ENCODE results near the gene SPIN1. TPM values are rescaled to one million over a fixed set of nuclear protein-coding genes. Genes with fewer than 3 reads are reported as not detected.

Gene SPIN1
- total RNA-seq, 2 donors from 2014 or later, result 81.2 to 145 TPM

DNA sequence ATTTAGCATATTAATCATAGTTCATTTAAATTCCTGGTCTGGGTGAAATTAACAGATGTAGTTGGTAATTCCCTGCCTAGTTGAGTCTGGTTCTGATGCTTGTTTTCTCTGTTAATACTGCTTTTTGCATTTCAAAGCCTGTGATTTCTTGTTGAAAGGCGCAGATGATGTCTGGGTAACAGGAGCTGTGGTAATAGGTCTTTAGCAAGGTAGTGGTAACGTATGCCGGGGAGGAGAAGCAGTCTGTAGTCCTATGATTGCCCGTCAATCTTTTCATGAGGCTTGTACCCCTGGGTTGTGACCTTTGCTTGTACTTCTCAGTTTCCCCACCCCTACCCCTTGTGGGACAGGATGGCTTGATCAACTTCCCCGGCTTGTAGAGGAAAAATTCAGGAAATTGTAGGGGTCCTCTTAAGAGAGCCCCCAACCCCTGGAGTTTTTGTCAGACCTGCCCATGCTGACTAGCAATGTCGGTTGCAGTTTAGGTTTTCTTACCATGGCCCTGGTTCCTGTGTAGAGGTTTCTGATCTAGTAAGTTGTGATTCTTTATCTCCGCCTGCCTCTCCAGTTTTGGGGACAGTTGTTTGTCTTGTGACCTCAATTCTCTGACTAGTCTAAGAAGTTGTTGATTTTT lies 55.4 kb downstream of the SPIN1 start:
- Histone ChIP-seq H3K27ac (no peak overlapping the region), H3K9me3 (no peaks in the 10 kb centered on the region), H3K4me3 (no peak overlapping the region), H3K36me3 (no peaks in the 10 kb centered on the region), H3K27me3 (replicated peaks; ENCODE audit: insufficient read depth) (no peaks in the 10 kb centered on the region), H3K4me1 (ENCODE audit: control insufficient read depth in 1 of 2, low read depth in 2 of 2) (peaks cover 0 to 4% of the 10 kb centered on the region in 2 donors)
- ATAC-seq (ENCODE audit: insufficient number of reproducible peaks, low FRiP score, low read depth) (no peak), DNase-seq (ENCODE audit: low spot score) (no peak)
- TF ChIP-seq, protein P1, sequence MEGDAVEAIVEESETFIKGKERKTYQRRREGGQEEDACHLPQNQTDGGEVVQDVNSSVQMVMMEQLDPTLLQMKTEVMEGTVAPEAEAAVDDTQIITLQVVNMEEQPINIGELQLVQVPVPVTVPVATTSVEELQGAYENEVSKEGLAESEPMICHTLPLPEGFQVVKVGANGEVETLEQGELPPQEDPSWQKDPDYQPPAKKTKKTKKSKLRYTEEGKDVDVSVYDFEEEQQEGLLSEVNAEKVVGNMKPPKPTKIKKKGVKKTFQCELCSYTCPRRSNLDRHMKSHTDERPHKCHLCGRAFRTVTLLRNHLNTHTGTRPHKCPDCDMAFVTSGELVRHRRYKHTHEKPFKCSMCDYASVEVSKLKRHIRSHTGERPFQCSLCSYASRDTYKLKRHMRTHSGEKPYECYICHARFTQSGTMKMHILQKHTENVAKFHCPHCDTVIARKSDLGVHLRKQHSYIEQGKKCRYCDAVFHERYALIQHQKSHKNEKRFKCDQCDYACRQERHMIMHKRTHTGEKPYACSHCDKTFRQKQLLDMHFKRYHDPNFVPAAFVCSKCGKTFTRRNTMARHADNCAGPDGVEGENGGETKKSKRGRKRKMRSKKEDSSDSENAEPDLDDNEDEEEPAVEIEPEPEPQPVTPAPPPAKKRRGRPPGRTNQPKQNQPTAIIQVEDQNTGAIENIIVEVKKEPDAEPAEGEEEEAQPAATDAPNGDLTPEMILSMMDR (IDR thresholded peaks at IDR 0.05), result no peak

DNA sequence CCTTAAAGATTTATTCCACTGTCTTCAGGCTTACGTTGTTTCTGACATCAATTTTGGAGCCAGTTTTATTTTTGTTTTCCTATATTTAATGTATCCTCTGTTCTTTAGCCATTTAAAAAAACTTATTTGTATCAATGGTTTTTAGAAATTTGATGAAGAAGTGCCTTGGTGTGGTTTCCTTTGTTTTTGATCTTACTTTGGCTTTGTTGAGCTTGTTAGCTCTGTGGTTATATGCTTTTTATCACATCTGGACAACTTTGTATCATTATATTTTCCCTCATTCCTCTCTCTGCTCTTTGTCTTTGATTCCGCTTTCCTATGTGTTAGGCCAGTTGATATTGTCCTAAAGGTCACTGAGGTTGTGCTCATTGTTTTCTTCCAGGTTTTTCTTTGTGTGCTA lies 58.5 kb downstream of the SPIN1 start:
- Histone ChIP-seq H3K27me3 (replicated peaks; ENCODE audit: insufficient read depth) (no peaks in the 10 kb centered on the region), H3K27ac (no peak overlapping the region), H3K4me3 (no peak overlapping the region), H3K9me3 (no peaks in the 10 kb centered on the region), H3K4me1 (ENCODE audit: control insufficient read depth in 1 of 2, low read depth in 2 of 2) (peaks cover 0 to 4% of the 10 kb centered on the region in 2 donors), H3K36me3 (peaks cover 5% of the 10 kb centered on the region)
- no peak for ATAC-seq (ENCODE audit: insufficient number of reproducible peaks, low FRiP score, low read depth)
- DNase-seq (ENCODE audit: low spot score), result no peak
- TF ChIP-seq, protein P1 (IDR thresholded peaks at IDR 0.05), result no peak

DNA sequence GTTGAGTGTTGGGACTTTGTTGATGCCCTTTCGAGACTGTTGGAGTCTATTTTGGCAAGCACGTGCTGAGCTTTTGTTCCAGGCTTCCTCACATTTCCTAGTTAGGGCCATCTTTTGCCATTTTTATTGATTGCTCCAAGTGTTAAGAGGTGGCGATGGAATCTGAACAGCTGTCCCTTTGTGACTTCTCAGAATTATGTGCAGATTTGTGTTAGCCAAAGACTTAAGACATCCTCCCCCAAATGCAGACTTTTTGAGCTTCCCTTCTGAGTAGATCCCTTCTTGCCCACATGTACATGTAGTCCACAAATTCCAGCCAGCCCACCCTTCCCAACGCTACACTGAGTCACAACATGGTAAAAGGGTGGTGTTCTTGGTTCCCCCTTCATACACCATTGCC lies 59.2 kb downstream of the SPIN1 start:
- Histone ChIP-seq H3K36me3 (peaks cover 5% of the 10 kb centered on the region), H3K4me3 (no peak overlapping the region), H3K4me1 (ENCODE audit: control insufficient read depth in 1 of 2, low read depth in 2 of 2) (peaks cover 0 to under 1% of the 10 kb centered on the region in 2 donors), H3K27me3 (replicated peaks; ENCODE audit: insufficient read depth) (no peaks in the 10 kb centered on the region), H3K9me3 (no peaks in the 10 kb centered on the region), H3K27ac (no peak overlapping the region)
- no peak for ATAC-seq (ENCODE audit: insufficient number of reproducible peaks, low FRiP score, low read depth)
- no peak for DNase-seq (ENCODE audit: low spot score)
- TF ChIP-seq, protein P1 (IDR thresholded peaks at IDR 0.05), result no peak

DNA sequence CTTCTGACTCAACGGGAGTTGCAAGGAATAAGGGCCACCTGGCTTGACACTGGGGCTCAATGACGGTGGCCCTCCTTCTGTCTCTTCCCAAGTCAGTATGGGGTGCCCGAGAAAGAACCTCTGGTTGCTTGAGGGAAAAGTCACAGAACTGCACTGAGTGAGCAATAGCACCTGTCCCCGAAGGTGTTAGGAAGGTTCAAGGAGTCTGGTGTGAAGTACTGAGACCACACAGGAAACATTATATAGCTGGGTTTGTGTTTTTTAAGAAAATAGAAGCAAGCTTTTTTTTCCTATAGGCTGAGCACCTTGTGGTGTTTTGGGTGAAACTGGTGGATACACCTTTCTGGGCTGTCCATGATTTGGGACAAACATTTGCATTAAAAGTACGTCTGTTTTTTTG lies 62.9 kb downstream of the SPIN1 start:
- Histone ChIP-seq H3K9me3 (no peaks in the 10 kb centered on the region), H3K36me3 (peaks cover 5% of the 10 kb centered on the region)

DNA sequence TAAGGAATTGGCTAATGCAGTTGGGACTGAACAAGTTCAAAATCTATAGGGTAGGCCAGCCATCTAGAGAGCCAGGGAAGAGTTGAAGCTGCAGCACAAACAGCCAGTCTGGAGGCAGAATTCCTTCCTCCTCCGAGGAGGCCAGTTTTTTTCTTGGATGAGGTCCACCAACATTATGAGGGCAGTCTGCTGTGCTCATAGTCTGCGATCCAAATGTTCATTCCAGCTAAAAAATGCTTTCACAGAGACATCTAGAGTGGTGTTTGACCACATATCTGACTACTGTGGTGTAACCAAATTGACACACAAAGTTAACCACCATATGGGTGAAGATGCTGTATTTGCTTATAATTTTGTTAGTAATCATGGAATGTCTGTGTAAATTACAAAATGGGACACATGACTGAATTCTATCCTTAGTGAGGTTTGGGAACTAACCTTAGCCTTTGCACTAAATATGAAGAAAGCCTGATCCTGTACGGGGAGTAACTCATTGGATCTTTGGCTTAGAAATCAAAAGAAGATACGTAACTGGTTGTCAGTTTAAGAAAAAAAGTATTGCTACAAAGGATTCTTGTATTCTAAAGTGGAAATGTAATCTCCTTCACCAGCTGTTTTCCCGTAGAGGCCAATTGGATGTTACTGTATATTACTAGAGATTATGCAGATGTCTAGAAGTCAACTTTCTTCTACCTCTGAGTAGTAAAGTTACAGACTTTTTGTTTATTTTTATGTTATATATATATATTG lies 70.6 kb downstream of the SPIN1 start:
- Histone ChIP-seq H3K9me3 (no peaks in the 10 kb centered on the region), H3K36me3 (no peaks in the 10 kb centered on the region), H3K4me1 (ENCODE audit: control insufficient read depth in 1 of 2, low read depth in 2 of 2) (peaks cover 0 to 21% of the 10 kb centered on the region in 2 donors), H3K27ac (no peak overlapping the region), H3K27me3 (replicated peaks; ENCODE audit: insufficient read depth) (no peaks in the 10 kb centered on the region), H3K4me3 (no peak overlapping the region)
- ATAC-seq (ENCODE audit: insufficient number of reproducible peaks, low FRiP score, low read depth), result no peak
- DNase-seq (ENCODE audit: low spot score), result no peak
- TF ChIP-seq, protein P1 (IDR thresholded peaks at IDR 0.05), result no peak

More for the DNA sequence above, 62.9 kb downstream of the SPIN1 start:
- TF ChIP-seq, protein P1 (IDR thresholded peaks at IDR 0.05), result no peak
- Histone ChIP-seq H3K4me3 (no peak overlapping the region), H3K27me3 (replicated peaks; ENCODE audit: insufficient read depth) (no peaks in the 10 kb centered on the region), H3K27ac (no peak overlapping the region), H3K4me1 (ENCODE audit: control insufficient read depth in 1 of 2, low read depth in 2 of 2) (no peaks in the 10 kb centered on the region)
- DNase-seq (ENCODE audit: low spot score) (no peak), ATAC-seq (ENCODE audit: insufficient number of reproducible peaks, low FRiP score, low read depth) (no peak)
